Activated CD4-positive, alpha-beta T cell treated with anti-CD3 and anti-CD28 coated beads, Interleukin-2, amount 50 U/mL, for 16 hours (primary cell): ENCODE measurements around the gene ZNF784.

Source experiments
- DNase-seq: peaks from one replicate; pipeline ENCODE4 v3.0.0-alpha.2; 2020

ZNF784 gene

GRCh38 chr19:55642153-55643002 is 18.0 kb upstream of the ZNF784 start:
- peak; percentile 49 for DNase-seq

- no peak for DNase-seq
Observed at GRCh38 chr19:55641426-55642152, 17.2 kb upstream of the ZNF784 start.

GRCh38 chr19:55640577-55641425 is 16.4 kb upstream of the ZNF784 start, which contains the start of gene ZNF580:
TSS of gene ZNF580 (plus strand) at chr19:55641002. CDS start at chr19:55642509, 1,507 bp downstream.
- peak; percentile 76 for DNase-seq

GRCh38 chr19:55640043-55640576 is 15.7 kb upstream of the ZNF784 start:
- DNase-seq: peak; percentile 82

GRCh38 chr19:55638864-55639359 is 14.5 kb upstream of the ZNF784 start:
- DNase-seq: peak; percentile 76

- DNase-seq: no peak
Observed at GRCh38 chr19:55637534-55637933, 13.2 kb upstream of the ZNF784 start.

GRCh38 chr19:55636723-55637122 is 12.4 kb upstream of the ZNF784 start:
- DNase-seq: no peak

GRCh38 chr19:55635856-55636440 is 11.6 kb upstream of the ZNF784 start:
- no peak for DNase-seq

- no peak for DNase-seq
Observed at GRCh38 chr19:55635334-55635717, 11.0 kb upstream of the ZNF784 start.

- no peak for DNase-seq
Observed at GRCh38 chr19:55633861-55634260, 9.5 kb upstream of the ZNF784 start.

GRCh38 chr19:55632463-55632834 is 8.1 kb upstream of the ZNF784 start:
- DNase-seq: peak; percentile 93

- peak; percentile 92 for DNase-seq
Observed at GRCh38 chr19:55626350-55626749, 2.0 kb upstream of the ZNF784 start.

- no peak for DNase-seq
Observed at GRCh38 chr19:55625004-55625326, 599 bp upstream of the ZNF784 start.

- DNase-seq: no peak
Observed at GRCh38 chr19:55623561-55623960, 805 bp downstream of the ZNF784 start.

GRCh38 chr19:55623130-55623529 is 1.2 kb downstream of the ZNF784 start:
- DNase-seq: no peak

- DNase-seq: no peak
Observed at GRCh38 chr19:55622242-55622969, 2.0 kb downstream of the ZNF784 start.

GRCh38 chr19:55621673-55622231 is 2.6 kb downstream of the ZNF784 start:
- no peak for DNase-seq

- DNase-seq: no peak
Observed at GRCh38 chr19:55621205-55621672, 3.1 kb downstream of the ZNF784 start.

- DNase-seq: peak; percentile 18
Observed at GRCh38 chr19:55620410-55621204, 3.8 kb downstream of the ZNF784 start.

GRCh38 chr19:55619286-55619685 is 5.1 kb downstream of the ZNF784 start:
- DNase-seq: no peak
